H9 (cell line): ENCODE results near the gene NKAIN1. TPM values are rescaled to one million over a fixed set of nuclear protein-coding genes. Genes with fewer than 3 reads are reported as not detected.

Experiments used
- DNase-seq: peaks from one replicate; pipeline ENCODE4 v3.0.0-alpha.2; 2017
- H2AFZ ChIP-seq: one replicate; pipeline ENCODE4 v1.6.1; 2013; ENCODE audit warnings: mild to moderate bottlenecking, low read length, control low read depth, moderate library complexity
- H2AK5ac ChIP-seq: 2 replicates; pipeline ENCODE4 v1.6.1; 2013; ENCODE audit warnings: low read length, control low read depth, mixed read lengths; ENCODE audit not compliant: insufficient read length
- H2BK120ac ChIP-seq: one replicate; pipeline ENCODE4 v1.6.1; 2013; ENCODE audit warnings: low read depth, mild to moderate bottlenecking, low read length, control low read depth, inconsistent platforms; ENCODE audit not compliant: poor library complexity, severe bottlenecking
- H2BK12ac ChIP-seq: 2 replicates; pipeline ENCODE4 v1.6.1; 2013; ENCODE audit warnings: low read length, control low read depth, mixed read lengths, low read depth; ENCODE audit not compliant: insufficient read length
- H2BK15ac ChIP-seq: 2 replicates; pipeline ENCODE4 v1.6.1; 2013; ENCODE audit warnings: low read depth, low read length, control low read depth
- H2BK20ac ChIP-seq: one replicate; pipeline ENCODE4 v1.6.1; 2013; ENCODE audit warnings: low read depth, mild to moderate bottlenecking, low read length, control low read depth, inconsistent platforms; ENCODE audit not compliant: poor library complexity, severe bottlenecking
- H2BK5ac ChIP-seq: 2 replicates; pipeline ENCODE4 v1.6.1; 2013; ENCODE audit warnings: low read length, control low read depth, mixed read lengths; ENCODE audit not compliant: insufficient read length
- H3K14ac ChIP-seq: 2 replicates; pipeline ENCODE4 v1.6.1; 2013; ENCODE audit warnings: low read length, control low read depth; ENCODE audit not compliant: insufficient read depth
- H3K18ac ChIP-seq: 2 replicates; pipeline ENCODE4 v1.6.1; 2013; ENCODE audit warnings: low read depth, mild to moderate bottlenecking, mixed read lengths, low read length, control low read depth; ENCODE audit not compliant: insufficient read length
- H3K23ac ChIP-seq: 2 replicates; pipeline ENCODE4 v1.6.1; 2013; ENCODE audit warnings: low read length, control low read depth, mixed read lengths, low read depth; ENCODE audit not compliant: insufficient read length
- H3K23me2 ChIP-seq: 2 replicates; pipeline ENCODE4 v1.6.1; 2013; ENCODE audit warnings: low read depth, mild to moderate bottlenecking, mixed read lengths, low read length, control low read depth; ENCODE audit not compliant: insufficient read length, poor library complexity, severe bottlenecking
- H3K27ac ChIP-seq: 2 replicates; pipeline ENCODE4 v1.5.1; 2013; ENCODE audit warnings: low read length, control low read depth, mixed read lengths, low read depth; ENCODE audit not compliant: insufficient read length
- H3K27me3 ChIP-seq: 2 replicates; pipeline ENCODE4 v1.6.1; 2013; ENCODE audit warnings: low read length, control low read depth, inconsistent platforms; ENCODE audit not compliant: insufficient read depth
- H3K4ac ChIP-seq: 2 replicates; pipeline ENCODE4 v1.6.1; 2013; ENCODE audit warnings: low read depth, mild to moderate bottlenecking, control low read depth, inconsistent platforms, low read length, moderate library complexity
- H3K4me1 ChIP-seq: 2 replicates; pipeline ENCODE4 v1.6.1; 2013; ENCODE audit warnings: low read length, control low read depth, inconsistent platforms; ENCODE audit not compliant: insufficient read depth
- H3K4me2 ChIP-seq: 2 replicates; pipeline ENCODE4 v1.6.1; 2013; ENCODE audit warnings: low read length, control low read depth, mixed read lengths; ENCODE audit not compliant: insufficient read length, insufficient read depth
- H3K56ac ChIP-seq: 2 replicates; pipeline ENCODE4 v1.6.1; 2013; ENCODE audit warnings: low read depth, mild to moderate bottlenecking, mixed read lengths, low read length, control low read depth; ENCODE audit not compliant: insufficient read length
- H3K79me1 ChIP-seq: 2 replicates; pipeline ENCODE4 v1.6.1; 2013; ENCODE audit warnings: low read depth, mild to moderate bottlenecking, moderate library complexity, low read length, control low read depth, inconsistent platforms; ENCODE audit not compliant: insufficient read depth, poor library complexity, severe bottlenecking
- H3K79me2 ChIP-seq: 2 replicates; pipeline ENCODE4 v1.6.1; 2013; ENCODE audit warnings: low read length, control low read depth, inconsistent platforms; ENCODE audit not compliant: insufficient read depth
- H3K9ac ChIP-seq: 2 replicates; pipeline ENCODE4 v1.6.1; 2013; ENCODE audit warnings: low read length, control low read depth, mixed read lengths; ENCODE audit not compliant: insufficient read length; ENCODE audit errors: extremely low read depth
- H3K9me3 ChIP-seq: one replicate; pipeline ENCODE4 v1.6.1; 2013; ENCODE audit warnings: low read depth, low read length, inconsistent platforms; ENCODE audit not compliant: control insufficient read depth
- H3T11ph ChIP-seq: one replicate; pipeline ENCODE4 v1.6.1; 2013; ENCODE audit warnings: mild to moderate bottlenecking, low read length, control low read depth, inconsistent platforms
- H4K20me1 ChIP-seq: one replicate; pipeline ENCODE4 v1.6.1; 2013; ENCODE audit not compliant: control insufficient read depth, insufficient read length, insufficient read depth
- H4K5ac ChIP-seq: 2 replicates; pipeline ENCODE4 v1.6.1; 2013; ENCODE audit warnings: low read depth, mild to moderate bottlenecking, mixed read lengths, low read length, control low read depth; ENCODE audit not compliant: insufficient read length
- H4K8ac ChIP-seq: replicated peaks from 2 replicates; pipeline ENCODE4 v1.6.1; 2013; ENCODE audit warnings: low read length, control low read depth, mixed read lengths, low read depth; ENCODE audit not compliant: insufficient read length
- H4K91ac ChIP-seq: 2 replicates; pipeline ENCODE4 v1.6.1; 2013; ENCODE audit warnings: low read depth, mild to moderate bottlenecking, moderate library complexity, mixed read lengths, low read length, control low read depth; ENCODE audit not compliant: insufficient read length
- H3K27ac Mint-ChIP-seq, 3 experiments: 2 replicates in 2 of 3; 3 replicates in 1 of 3; pipeline ENCODE4 v1.8.0; 2020 to 2021; ENCODE audit warnings: mixed read lengths in 3 of 3, mild to moderate bottlenecking in 1 of 3, moderate library complexity in 1 of 3
- H3K27me3 Mint-ChIP-seq: 2 replicates; pipeline ENCODE4 v1.8.0; 2021; ENCODE audit warnings: low read depth, mild to moderate bottlenecking, moderate library complexity, mixed read lengths
- H3K36me3 Mint-ChIP-seq, 3 experiments: 2 replicates in 2 of 3; 3 replicates in 1 of 3; pipeline ENCODE4 v1.8.0; 2020 to 2021; ENCODE audit warnings: low read depth in 3 of 3, mixed read lengths in 3 of 3; ENCODE audit not compliant: insufficient read depth in 1 of 3
- H3K4me1 Mint-ChIP-seq, 2 experiments: 2 replicates each; pipeline ENCODE4 v1.8.0; 2020; ENCODE audit warnings: mixed read lengths in 2 of 2
- H3K4me3 Mint-ChIP-seq, 2 experiments: 2 replicates in 1 of 2; 3 replicates in 1 of 2; pipeline ENCODE4 v1.8.0; 2020 to 2021; ENCODE audit warnings: mild to moderate bottlenecking in 2 of 2, mixed read lengths in 2 of 2, moderate library complexity in 1 of 2
- H3K9me3 Mint-ChIP-seq, 2 experiments: 2 replicates in 1 of 2; 3 replicates in 1 of 2; pipeline ENCODE4 v1.8.0; 2020; ENCODE audit warnings: mild to moderate bottlenecking in 2 of 2, mixed read lengths in 2 of 2, moderate library complexity in 1 of 2
- WGBS: extraction: QIAGEN DNeasy Blood & Tissue Kit; methylation state at CpG from one replicate; pipeline ENCODE4 v1.1.7; 2013; ENCODE audit warnings: missing lambda C conversion rate, low lambda C conversion rate, mixed read lengths; ENCODE audit not compliant: insufficient read length; ENCODE audit errors: extremely low coverage; 5-methylcytosine and 5-hydroxymethylcytosine counted together
- total RNA-seq: library from RNA; stranded (reverse); gene quantifications from 2 replicates; pipeline ENCODE4 v1.2.1, GENCODE V29; 2021
- TF ChIP-seq, protein P1 (sequence below): fragments of 200-600 bp; sonication (generic); conservative IDR thresholded peaks from 3 replicates; pipeline ENCODE4 v1.8.0; 2021; ENCODE audit warnings: antibody characterized with exemption, mild to moderate bottlenecking

NKAIN1 gene
- total RNA-seq, 1 experiment from 2014 or later, result 25.6 TPM

- Histone ChIP-seq H3K79me1 (no peaks in the 10 kb centered on the region), H4K91ac (no peak overlapping the region), H4K20me1 (no peaks in the 10 kb centered on the region), H3K23me2 (no peaks in the 10 kb centered on the region), H2BK20ac (no peak overlapping the region), H3K27me3 (no peaks in the 10 kb centered on the region), H3K9me3 (no peaks in the 10 kb centered on the region), H3K79me2 (no peaks in the 10 kb centered on the region), H2BK15ac (no peak overlapping the region), H2BK120ac (no peak overlapping the region), H2BK5ac (no peak overlapping the region), H3K23ac (no peak overlapping the region), H3K27ac (no peak overlapping the region), H3K18ac (no peak overlapping the region), H3K14ac (no peak overlapping the region), H3K4ac (no peak overlapping the region), H4K5ac (no peak overlapping the region), H3T11ph (no peak overlapping the region), H3K4me1 (no peaks in the 10 kb centered on the region), H2BK12ac (no peak overlapping the region), H2AK5ac (no peak overlapping the region), H3K9ac (no peak overlapping the region), H3K4me2 (no peak overlapping the region), H4K8ac (no peak overlapping the region), H2AFZ (no peak overlapping the region), H3K56ac (no peak overlapping the region)
- Mint-ChIP-seq H3K4me1 (peaks cover 7 to 8% of the 10 kb centered on the region in 2 experiments), H3K27ac (no peak overlapping the region), H3K27me3 (peaks cover 8% of the 10 kb centered on the region), H3K4me3 (no peak overlapping the region), H3K9me3 (no peaks in the 10 kb centered on the region), H3K36me3 (no peaks in the 10 kb centered on the region)
- no CpG with 5 or more reads among the region's 4 CpGs for WGBS
- TF ChIP-seq, protein P1, sequence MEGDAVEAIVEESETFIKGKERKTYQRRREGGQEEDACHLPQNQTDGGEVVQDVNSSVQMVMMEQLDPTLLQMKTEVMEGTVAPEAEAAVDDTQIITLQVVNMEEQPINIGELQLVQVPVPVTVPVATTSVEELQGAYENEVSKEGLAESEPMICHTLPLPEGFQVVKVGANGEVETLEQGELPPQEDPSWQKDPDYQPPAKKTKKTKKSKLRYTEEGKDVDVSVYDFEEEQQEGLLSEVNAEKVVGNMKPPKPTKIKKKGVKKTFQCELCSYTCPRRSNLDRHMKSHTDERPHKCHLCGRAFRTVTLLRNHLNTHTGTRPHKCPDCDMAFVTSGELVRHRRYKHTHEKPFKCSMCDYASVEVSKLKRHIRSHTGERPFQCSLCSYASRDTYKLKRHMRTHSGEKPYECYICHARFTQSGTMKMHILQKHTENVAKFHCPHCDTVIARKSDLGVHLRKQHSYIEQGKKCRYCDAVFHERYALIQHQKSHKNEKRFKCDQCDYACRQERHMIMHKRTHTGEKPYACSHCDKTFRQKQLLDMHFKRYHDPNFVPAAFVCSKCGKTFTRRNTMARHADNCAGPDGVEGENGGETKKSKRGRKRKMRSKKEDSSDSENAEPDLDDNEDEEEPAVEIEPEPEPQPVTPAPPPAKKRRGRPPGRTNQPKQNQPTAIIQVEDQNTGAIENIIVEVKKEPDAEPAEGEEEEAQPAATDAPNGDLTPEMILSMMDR, result no peak
- DNase-seq, result no peak
These were observed 8.6 kb upstream of the NKAIN1 start for GRCh38 chr1:31248276-31248675.
